T-helper 1 cell treated with Interleukin-12 subunit alpha and Interleukin-12 subunit beta and Interleukin-4 antibody, amounts not matched to agents 30 μg/mL and 1 μg/mL, for 36 hours (primary cell): ENCODE data around the gene PLEKHH1.
"Not testable (repeated sequence)": the region's sequence is repeated elsewhere in the genome, so short reads cannot be mapped to it uniquely, and the experiment has no call there.

ENCODE experiments used
- H3K27ac Mint-ChIP-seq: one replicate; pipeline ENCODE4 v1.8.0; 2021; ENCODE audit warnings: mild to moderate bottlenecking, mixed read lengths
- H3K27me3 Mint-ChIP-seq: one replicate; pipeline ENCODE4 v1.8.0; 2021; ENCODE audit warnings: low read depth, mixed read lengths
- H3K36me3 Mint-ChIP-seq: one replicate; pipeline ENCODE4 v1.8.0; 2021; ENCODE audit warnings: low read depth, mixed read lengths
- H3K4me1 Mint-ChIP-seq: one replicate; pipeline ENCODE4 v1.8.0; 2021; ENCODE audit warnings: low read depth, mixed read lengths
- H3K4me3 Mint-ChIP-seq: one replicate; pipeline ENCODE4 v1.8.0; 2021; ENCODE audit warnings: mild to moderate bottlenecking, moderate library complexity, mixed read lengths
- H3K9me3 Mint-ChIP-seq: one replicate; pipeline ENCODE4 v1.8.0; 2021; ENCODE audit warnings: mixed read lengths

The PLEKHH1 gene

GRCh38 chr14:67533754-67534085, 630 bp downstream of the PLEKHH1 start:
- no peaks in the 10 kb centered on the region for H3K9me3 Mint-ChIP-seq
- H3K27ac Mint-ChIP-seq, result no peak overlapping the region
- H3K36me3 Mint-ChIP-seq, result no peaks in the 10 kb centered on the region
- H3K4me3 Mint-ChIP-seq, result peak overlapping the region; percentile 65
- H3K4me1 Mint-ChIP-seq, result peaks cover 4% of the 10 kb centered on the region
- H3K27me3 Mint-ChIP-seq, result peaks cover 64% of the 10 kb centered on the region

GRCh38 chr14:67536087-67536486, 3.0 kb downstream of the PLEKHH1 start:
- Mint-ChIP-seq H3K4me3 (no peak overlapping the region), H3K9me3 (no peaks in the 10 kb centered on the region), H3K27me3 (peaks cover 58% of the 10 kb centered on the region), H3K27ac (peak overlapping the region; percentile 29), H3K4me1 (peaks cover 4% of the 10 kb centered on the region), H3K36me3 (no peaks in the 10 kb centered on the region)

DNA sequence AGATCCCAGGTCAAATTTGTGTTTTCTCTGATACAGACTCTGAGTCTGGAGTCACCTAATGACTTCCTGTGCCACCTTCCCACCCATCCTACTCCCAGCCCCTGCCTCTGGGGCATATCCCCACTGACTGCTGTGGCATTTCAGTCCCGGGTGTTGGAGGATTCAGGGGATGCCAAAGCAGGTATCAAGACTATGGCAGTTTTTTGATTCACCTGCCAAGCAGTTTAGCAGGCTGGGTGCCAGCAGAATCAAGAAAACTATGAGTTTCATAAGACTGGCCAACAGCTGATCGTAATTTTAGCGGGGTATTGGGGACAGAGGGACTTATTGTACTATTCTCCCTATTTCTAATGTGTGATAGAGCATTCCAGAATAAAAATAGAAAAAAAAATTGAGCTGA, 4.6 kb downstream of the PLEKHH1 start:
- Mint-ChIP-seq H3K9me3 (no peaks in the 10 kb centered on the region), H3K27me3 (peaks cover 52% of the 10 kb centered on the region), H3K4me1 (peaks cover 9% of the 10 kb centered on the region), H3K36me3 (no peaks in the 10 kb centered on the region), H3K4me3 (no peak overlapping the region), H3K27ac (no peak overlapping the region)

DNA sequence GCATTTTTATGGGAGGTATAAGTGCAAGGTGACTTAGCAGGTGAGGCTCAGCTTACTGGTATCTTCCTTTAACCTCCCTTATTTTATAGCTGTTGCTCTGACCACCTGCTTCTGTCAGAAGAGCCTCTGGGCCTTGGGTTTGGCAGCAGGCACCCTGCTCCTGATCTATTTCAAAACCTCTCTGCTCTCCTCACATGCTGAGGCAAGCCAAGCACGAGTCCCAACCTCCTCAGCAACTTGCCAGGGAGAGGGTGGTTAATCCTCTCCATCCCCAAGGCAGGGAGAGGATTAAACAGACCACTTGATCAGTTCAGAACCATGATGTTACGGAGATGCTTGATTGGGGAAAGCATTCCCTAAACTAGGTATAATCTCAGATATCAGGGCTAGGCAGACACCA, 5.4 kb downstream of the PLEKHH1 start:
- Mint-ChIP-seq H3K27ac (no peak overlapping the region), H3K27me3 (peaks cover 58% of the 10 kb centered on the region), H3K4me1 (peaks cover 9% of the 10 kb centered on the region), H3K4me3 (no peak overlapping the region), H3K9me3 (no peaks in the 10 kb centered on the region), H3K36me3 (no peaks in the 10 kb centered on the region)

DNA sequence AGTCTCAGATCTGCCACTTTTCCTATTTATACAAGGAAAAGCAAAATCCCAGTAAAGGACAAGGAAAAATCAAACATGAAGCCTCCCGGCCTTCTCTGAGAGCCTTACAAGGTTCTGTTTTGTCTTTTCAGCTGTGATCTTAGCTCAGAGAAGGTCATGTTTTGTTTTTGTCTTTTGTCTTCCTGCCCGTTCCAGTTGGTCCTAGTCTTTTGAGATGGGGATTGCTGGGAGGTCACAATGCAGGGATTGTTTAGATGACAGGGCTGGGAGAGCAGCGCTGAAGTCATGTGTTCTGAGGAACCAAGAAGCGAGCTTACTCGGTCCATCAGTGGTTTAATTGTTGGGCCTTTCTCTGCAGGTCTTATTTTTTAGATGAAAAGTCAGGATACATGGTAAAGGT, 6.0 kb downstream of the PLEKHH1 start:
- Mint-ChIP-seq H3K27me3 (peaks cover 58% of the 10 kb centered on the region), H3K9me3 (no peaks in the 10 kb centered on the region), H3K27ac (no peak overlapping the region), H3K4me3 (no peak overlapping the region), H3K36me3 (no peaks in the 10 kb centered on the region), H3K4me1 (peaks cover 5% of the 10 kb centered on the region)

- no peaks in the 10 kb centered on the region for H3K36me3 Mint-ChIP-seq
- peaks cover 3% of the 10 kb centered on the region for H3K9me3 Mint-ChIP-seq
- H3K27ac Mint-ChIP-seq, result no peak overlapping the region
- H3K4me1 Mint-ChIP-seq, result peaks cover 5% of the 10 kb centered on the region
- peak overlapping the region; percentile 28 for H3K4me3 Mint-ChIP-seq
- H3K27me3 Mint-ChIP-seq, result peaks cover 49% of the 10 kb centered on the region
These were observed 8.6 kb downstream of the PLEKHH1 start for GRCh38 chr14:67541448-67542387.

GRCh38 chr14:67542620-67543019, 9.5 kb downstream of the PLEKHH1 start:
- H3K4me1 Mint-ChIP-seq, H3K9me3 Mint-ChIP-seq, H3K27ac Mint-ChIP-seq, H3K4me3 Mint-ChIP-seq, H3K36me3 Mint-ChIP-seq: not testable (repeated sequence)
- H3K27me3 Mint-ChIP-seq, result peaks cover 49% of the 10 kb centered on the region

DNA sequence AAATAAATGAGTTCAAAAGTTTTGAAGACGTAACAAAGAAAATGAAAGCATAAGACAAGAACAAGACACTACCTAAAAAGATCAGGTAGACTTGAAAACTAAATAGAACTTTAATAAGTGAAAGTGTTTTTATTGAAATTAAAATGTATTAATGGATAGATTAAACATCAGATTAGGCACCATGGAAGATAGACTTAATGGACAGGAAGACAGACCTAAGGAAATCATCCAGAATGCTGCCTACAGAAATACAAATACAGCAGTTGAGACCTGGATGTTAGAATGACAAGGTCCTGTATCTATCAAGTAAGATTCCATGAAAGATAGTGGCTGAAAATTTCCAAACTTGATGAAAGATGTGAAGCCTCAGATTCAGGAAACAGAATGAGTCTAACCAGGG, 11.5 kb downstream of the PLEKHH1 start:
- Mint-ChIP-seq H3K27ac (no peak overlapping the region), H3K4me3 (no peak overlapping the region), H3K27me3 (peaks cover 41% of the 10 kb centered on the region), H3K4me1 (peaks cover 5% of the 10 kb centered on the region), H3K9me3 (peaks cover 3% of the 10 kb centered on the region), H3K36me3 (no peaks in the 10 kb centered on the region)

DNA sequence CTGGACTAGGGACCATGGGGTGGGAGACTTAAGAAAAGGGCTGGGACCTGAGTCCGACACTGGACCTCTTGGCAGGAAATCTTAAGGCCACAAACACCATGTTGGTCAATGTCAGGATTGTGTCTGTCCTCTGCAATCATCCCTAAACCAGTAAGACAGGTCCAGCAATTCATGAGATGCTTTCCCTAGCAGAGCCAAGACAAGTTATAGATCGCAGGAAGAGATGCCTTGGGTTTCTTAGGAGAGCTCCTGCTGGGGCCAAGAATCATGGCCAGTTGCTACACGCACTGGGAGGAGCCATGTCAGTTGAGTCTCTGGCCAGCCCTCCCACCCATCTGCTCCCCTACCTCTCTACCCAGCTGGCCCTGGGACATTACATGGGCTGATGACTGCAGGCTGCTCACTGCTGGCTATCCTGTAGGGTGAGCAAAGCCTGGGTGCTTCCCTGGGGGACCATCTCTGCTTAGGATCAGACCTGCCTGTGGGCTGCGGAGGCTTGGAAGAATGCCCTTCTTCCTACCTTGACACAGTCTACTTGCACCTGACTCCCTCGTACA, 14.2 kb downstream of the PLEKHH1 start:
- Mint-ChIP-seq H3K9me3 (peaks cover 3% of the 10 kb centered on the region), H3K4me1 (no peaks in the 10 kb centered on the region), H3K27me3 (peaks cover 27% of the 10 kb centered on the region), H3K4me3 (no peak overlapping the region), H3K27ac (no peak overlapping the region), H3K36me3 (no peaks in the 10 kb centered on the region)

- H3K4me3 Mint-ChIP-seq, result no peak overlapping the region
- peaks cover 13% of the 10 kb centered on the region for H3K27me3 Mint-ChIP-seq
- H3K36me3 Mint-ChIP-seq, result no peaks in the 10 kb centered on the region
- H3K9me3 Mint-ChIP-seq, result no peaks in the 10 kb centered on the region
- H3K4me1 Mint-ChIP-seq, result no peaks in the 10 kb centered on the region
- no peak overlapping the region for H3K27ac Mint-ChIP-seq
These were observed 16.6 kb downstream of the PLEKHH1 start for GRCh38 chr14:67549734-67550133.

DNA sequence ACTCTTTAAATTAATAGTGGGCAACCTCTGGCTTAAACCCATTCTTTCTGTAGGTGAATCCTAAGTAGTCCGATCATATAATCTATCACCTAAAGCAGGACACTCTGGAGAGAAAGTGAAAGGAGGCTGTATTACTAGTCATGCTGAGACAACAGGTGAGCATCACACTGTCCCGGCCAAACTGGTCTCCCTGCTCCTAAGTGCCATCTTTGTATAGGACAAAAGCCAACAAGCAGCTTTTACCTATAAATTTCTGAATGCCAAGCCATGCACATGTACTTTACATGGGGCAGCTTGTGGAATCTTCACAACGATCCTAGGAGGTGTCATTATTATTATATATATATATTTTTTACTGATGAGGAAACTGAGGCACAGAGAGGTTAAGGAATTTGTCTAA, 18.0 kb downstream of the PLEKHH1 start:
- H3K9me3 Mint-ChIP-seq, result no peaks in the 10 kb centered on the region
- H3K4me3 Mint-ChIP-seq, result no peak overlapping the region
- no peaks in the 10 kb centered on the region for H3K4me1 Mint-ChIP-seq
- no peaks in the 10 kb centered on the region for H3K36me3 Mint-ChIP-seq
- peaks cover 8% of the 10 kb centered on the region for H3K27me3 Mint-ChIP-seq
- H3K27ac Mint-ChIP-seq, result no peak overlapping the region

GRCh38 chr14:67551940-67552339, 18.9 kb downstream of the PLEKHH1 start:
- Mint-ChIP-seq H3K27me3 (peaks cover 7% of the 10 kb centered on the region), H3K4me3 (no peak overlapping the region), H3K4me1 (no peaks in the 10 kb centered on the region), H3K36me3 (no peaks in the 10 kb centered on the region), H3K27ac (no peak overlapping the region), H3K9me3 (no peaks in the 10 kb centered on the region)

DNA sequence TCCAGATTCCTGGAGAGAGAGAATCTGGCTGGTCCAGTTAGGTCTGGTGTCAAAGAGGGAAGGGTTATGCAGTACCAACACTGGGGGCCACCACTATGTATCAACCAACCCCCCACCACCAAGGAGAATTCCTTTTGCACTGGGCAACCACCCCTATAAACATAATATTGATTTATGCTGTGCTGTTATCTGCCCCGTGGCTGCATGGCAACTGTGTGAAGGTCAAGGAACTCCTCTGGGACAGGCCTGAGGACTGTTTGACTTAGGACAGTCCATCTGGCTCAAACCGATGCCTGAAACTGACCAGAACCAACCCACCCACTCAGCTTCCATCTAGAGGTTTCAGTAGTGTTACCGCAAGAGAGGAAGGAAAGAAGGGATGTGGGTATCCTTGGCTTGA, 20.5 kb downstream of the PLEKHH1 start:
- Mint-ChIP-seq H3K4me1 (no peaks in the 10 kb centered on the region), H3K27me3 (peaks cover 12% of the 10 kb centered on the region), H3K9me3 (no peaks in the 10 kb centered on the region), H3K4me3 (no peak overlapping the region), H3K36me3 (no peaks in the 10 kb centered on the region), H3K27ac (no peak overlapping the region)

DNA sequence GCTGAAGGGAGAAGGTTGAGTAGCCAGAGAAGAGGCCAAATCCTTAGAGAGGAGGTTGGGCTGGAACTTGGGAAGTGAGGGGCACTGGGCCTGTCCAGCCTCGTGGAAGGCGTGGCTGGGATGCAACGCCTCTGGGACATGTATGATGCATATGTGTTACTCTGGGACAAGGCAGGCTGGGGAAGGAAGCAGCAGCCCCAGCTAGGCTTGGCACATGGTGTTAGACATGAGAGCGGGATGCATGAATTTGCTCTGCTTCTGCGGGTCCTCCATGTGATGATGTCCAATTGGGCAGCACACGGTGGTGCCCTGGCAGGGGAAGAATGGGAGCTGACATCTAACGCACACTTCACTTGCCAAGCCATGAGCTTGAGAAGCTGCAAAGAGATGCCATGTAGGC, 21.3 kb downstream of the PLEKHH1 start:
- H3K4me3 Mint-ChIP-seq, result no peak overlapping the region
- H3K4me1 Mint-ChIP-seq, result no peaks in the 10 kb centered on the region
- no peak overlapping the region for H3K27ac Mint-ChIP-seq
- H3K9me3 Mint-ChIP-seq, result no peaks in the 10 kb centered on the region
- no peaks in the 10 kb centered on the region for H3K36me3 Mint-ChIP-seq
- peaks cover 12% of the 10 kb centered on the region for H3K27me3 Mint-ChIP-seq

DNA sequence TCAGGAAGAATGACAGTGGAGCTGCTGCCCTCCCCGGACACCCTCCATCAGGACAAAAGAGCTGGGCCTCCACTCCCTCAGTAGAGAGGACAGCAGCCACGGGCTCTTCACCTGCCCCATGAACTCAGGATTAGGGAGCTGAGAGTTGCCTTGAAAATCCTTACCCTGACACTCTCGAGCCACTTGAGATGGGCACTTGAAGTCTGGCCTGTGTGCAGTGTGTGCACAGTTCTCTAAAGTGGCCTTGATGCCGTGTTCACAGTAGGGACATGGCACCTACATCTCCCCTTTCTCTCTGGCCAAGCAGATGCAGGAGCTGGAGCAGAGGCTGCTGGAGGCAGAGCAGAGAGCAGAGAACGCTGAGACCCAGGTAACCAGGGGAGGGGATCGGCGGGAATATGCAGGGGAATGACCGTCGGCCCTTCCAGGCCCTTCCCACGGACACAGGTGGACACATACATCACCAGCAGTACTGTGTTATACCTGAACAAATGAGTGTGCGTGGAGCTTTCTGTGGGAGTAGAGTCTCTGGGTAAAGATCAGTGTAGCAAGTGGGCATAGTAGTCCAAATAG, 22.5 kb downstream of the PLEKHH1 start:
- H3K27me3 Mint-ChIP-seq, result peaks cover 12% of the 10 kb centered on the region
- H3K36me3 Mint-ChIP-seq, result no peaks in the 10 kb centered on the region
- H3K4me1 Mint-ChIP-seq, result no peaks in the 10 kb centered on the region
- H3K9me3 Mint-ChIP-seq, result no peaks in the 10 kb centered on the region
- no peak overlapping the region for H3K27ac Mint-ChIP-seq
- H3K4me3 Mint-ChIP-seq, result no peak overlapping the region
